Liver (tissue), 3 donors: Measurements from ENCODE around the gene FAM13C.
A peak's percentile ranks its signal among the peaks of the same experiment; 100 is the strongest.

ENCODE experiments used
- EGR1 ChIP-seq, 2 donors: IDR thresholded peaks; 2 replicates each; pipeline ENCODE4 v1.6.1; 2016 to 2018; ENCODE audit warnings: antibody characterized with exemption in 2 of 2, low read depth in 2 of 2
- FOXA1 ChIP-seq: IDR thresholded peaks from 2 replicates; pipeline ENCODE4 v1.6.1; 2016; ENCODE audit warnings: antibody characterized with exemption
- MAX ChIP-seq: IDR thresholded peaks from 2 replicates; pipeline ENCODE4 v1.6.1; 2016; ENCODE audit warnings: antibody characterized with exemption
- REST ChIP-seq: IDR thresholded peaks from 2 replicates; pipeline ENCODE4 v1.6.1; 2016; ENCODE audit warnings: antibody characterized with exemption, mild to moderate bottlenecking
- SP1 ChIP-seq: IDR thresholded peaks from 2 replicates; pipeline ENCODE4 v1.6.1; 2018; ENCODE audit warnings: antibody characterized with exemption, mild to moderate bottlenecking
- TAF1 ChIP-seq: conservative IDR thresholded peaks from 2 replicates; pipeline ENCODE4 v1.6.1; 2016; ENCODE audit warnings: antibody characterized with exemption, mild to moderate bottlenecking
- YY1 ChIP-seq: IDR thresholded peaks from 2 replicates; pipeline ENCODE4 v1.6.1; 2016; ENCODE audit warnings: antibody characterized with exemption, mild to moderate bottlenecking
- TF ChIP-seq, protein P1 (sequence below): fragments of 150-350 bp; IDR thresholded peaks from 2 replicates; pipeline ENCODE4 v1.5.1; 2017; ENCODE audit warnings: improper control_type of control experiment, low read depth, low read length; ENCODE audit not compliant: missing input control
- donor health status: healthy.
- donor health status: healthy.

DNA sequence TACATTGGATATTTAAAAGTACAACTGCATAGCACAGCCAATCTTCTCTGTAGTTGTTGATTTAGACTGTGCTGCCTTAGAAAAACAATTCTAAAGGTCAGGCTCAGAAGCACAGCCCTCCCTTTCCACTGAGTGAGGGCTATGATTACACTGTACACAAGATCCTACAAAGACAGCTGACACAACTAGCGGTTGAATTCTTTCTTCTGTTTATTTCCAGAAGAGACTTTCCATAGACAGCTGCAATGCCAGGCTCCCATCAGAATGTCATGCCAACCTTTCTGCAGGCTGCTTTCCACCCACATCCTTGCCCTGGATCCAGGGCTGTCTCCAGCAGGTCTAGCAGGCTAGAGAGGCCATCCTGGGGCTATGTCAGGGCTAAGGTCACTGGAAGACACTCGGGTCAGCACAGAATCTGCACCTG, 39.3 kb downstream of the FAM13C start:
- TF ChIP-seq, protein P1, sequence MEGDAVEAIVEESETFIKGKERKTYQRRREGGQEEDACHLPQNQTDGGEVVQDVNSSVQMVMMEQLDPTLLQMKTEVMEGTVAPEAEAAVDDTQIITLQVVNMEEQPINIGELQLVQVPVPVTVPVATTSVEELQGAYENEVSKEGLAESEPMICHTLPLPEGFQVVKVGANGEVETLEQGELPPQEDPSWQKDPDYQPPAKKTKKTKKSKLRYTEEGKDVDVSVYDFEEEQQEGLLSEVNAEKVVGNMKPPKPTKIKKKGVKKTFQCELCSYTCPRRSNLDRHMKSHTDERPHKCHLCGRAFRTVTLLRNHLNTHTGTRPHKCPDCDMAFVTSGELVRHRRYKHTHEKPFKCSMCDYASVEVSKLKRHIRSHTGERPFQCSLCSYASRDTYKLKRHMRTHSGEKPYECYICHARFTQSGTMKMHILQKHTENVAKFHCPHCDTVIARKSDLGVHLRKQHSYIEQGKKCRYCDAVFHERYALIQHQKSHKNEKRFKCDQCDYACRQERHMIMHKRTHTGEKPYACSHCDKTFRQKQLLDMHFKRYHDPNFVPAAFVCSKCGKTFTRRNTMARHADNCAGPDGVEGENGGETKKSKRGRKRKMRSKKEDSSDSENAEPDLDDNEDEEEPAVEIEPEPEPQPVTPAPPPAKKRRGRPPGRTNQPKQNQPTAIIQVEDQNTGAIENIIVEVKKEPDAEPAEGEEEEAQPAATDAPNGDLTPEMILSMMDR, result no peak
- no peak for TF ChIP-seq TAF1
- peak; percentile 98 for TF ChIP-seq SP1
- peak; percentile 90 for TF ChIP-seq FOXA1
- TF ChIP-seq YY1, result peak; percentile 70
- peak; percentile 55 for TF ChIP-seq MAX
- peak; percentile 79 for TF ChIP-seq REST
- TF ChIP-seq EGR1 (IDR thresholded peaks at IDR 0.05; ENCODE audit: low read depth in 2 of 2), result no peak
